Measurements from ENCODE around the gene PTPRT.

Gene PTPRT

DNA sequence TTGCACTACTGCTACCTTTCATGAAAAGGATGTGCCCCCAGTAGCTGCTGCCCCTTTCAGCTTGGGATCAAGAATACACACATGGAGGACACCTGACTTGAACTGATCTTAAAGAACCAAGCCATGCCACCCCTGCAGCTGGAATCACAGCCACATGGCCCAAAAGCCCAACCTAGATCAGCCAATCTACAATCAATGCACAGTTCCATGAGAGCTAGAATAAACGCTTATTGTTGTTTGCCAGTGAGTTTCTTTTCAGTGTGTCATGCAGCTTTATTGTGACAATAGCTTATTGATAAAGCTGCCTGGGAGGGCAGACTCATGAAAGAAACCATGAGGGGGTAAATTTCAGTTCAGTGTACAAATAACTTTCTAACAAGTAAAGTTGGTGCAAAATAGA is 397.7 kb downstream of the PTPRT start:
- TF ChIP-seq ZNF274 (IDR thresholded peaks at IDR 0.05; ENCODE audit: low read depth, low read length) = no peak
- H3K4me3 ChIP-seq (ENCODE audit: low read length) = no peak overlapping the region

- H3K4me3 ChIP-seq (ENCODE audit: low read length) = no peak overlapping the region
- TF ChIP-seq ZNF274 (IDR thresholded peaks at IDR 0.05; ENCODE audit: low read depth, low read length) = no peak
Measured at GRCh38 chr20:42790111-42790510, 399.6 kb downstream of the PTPRT start.

GRCh38 chr20:42788707-42789106 is 401.0 kb downstream of the PTPRT start:
- no peak for TF ChIP-seq ZNF274 (IDR thresholded peaks at IDR 0.05; ENCODE audit: low read depth, low read length)
- no peak overlapping the region for H3K4me3 ChIP-seq (ENCODE audit: low read length)

DNA sequence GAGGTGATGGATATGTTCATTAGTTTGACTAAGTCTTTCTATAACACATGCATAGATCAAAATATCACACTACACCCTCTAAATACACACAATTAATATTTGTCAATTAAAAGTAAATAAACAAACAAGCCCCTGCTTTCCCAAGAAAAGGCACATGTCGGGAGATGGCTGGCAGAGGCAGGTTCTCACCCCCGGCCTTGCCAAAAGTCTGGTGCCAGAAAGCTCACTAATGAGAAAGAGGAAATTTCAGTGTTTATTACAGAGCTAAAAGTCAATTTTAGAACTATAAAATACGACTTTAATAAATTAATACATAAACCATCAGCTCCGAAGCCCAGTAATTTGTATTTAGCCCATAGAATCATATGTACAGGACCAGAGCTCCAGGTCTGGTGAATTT is 404.7 kb downstream of the PTPRT start:
- H3K4me3 ChIP-seq (ENCODE audit: low read length) = no peak overlapping the region
- no peak for TF ChIP-seq ZNF274 (IDR thresholded peaks at IDR 0.05; ENCODE audit: low read depth, low read length)

GRCh38 chr20:42779216-42779615 is 410.5 kb downstream of the PTPRT start:
- no peak overlapping the region for H3K4me3 ChIP-seq (ENCODE audit: low read length)

DNA sequence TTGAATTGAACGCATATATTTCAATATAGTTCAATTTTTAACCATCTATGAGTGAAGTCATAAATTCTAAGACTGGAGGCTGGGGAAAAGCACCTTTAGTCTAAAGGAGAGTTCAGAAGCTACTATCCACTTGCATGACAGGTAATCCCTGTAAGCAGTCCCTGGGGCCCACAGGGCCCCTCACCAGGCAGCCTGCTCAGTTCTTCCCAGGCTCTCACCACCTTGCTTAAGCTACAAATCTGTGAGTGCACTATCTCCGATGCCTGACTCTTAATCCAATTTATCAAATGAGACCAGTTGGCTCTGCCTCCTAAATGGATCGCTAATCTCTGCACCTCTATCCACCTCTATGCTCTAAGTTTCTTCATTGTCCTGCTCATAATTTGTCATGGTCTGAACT is 413.8 kb downstream of the PTPRT start:
- H3K4me3 ChIP-seq (ENCODE audit: low read length) = no peak overlapping the region
- no peak for TF ChIP-seq ZNF274 (IDR thresholded peaks at IDR 0.05; ENCODE audit: low read depth, low read length)

More at GRCh38 chr20:42779216-42779615, 410.5 kb downstream of the PTPRT start:
- no peak for TF ChIP-seq ZNF274 (IDR thresholded peaks at IDR 0.05; ENCODE audit: low read depth, low read length)

DNA sequence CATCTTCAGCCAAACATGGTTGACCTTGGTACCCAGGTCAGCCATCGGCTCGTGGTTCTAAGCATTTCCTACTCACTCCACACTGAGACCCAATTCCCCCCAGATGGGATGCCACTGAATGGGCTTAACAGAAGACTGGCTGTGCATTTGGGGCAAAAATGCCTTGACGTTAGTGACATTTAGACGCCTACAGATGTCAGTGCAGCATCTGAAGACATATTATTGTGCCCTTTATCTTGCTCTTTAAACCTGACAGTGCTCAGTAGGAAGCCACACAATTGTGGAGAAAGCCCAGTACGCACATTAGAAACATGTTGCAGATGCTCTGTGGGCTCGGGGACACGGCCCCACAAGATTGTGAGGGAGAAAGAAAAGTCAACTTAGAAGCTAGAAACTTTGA is 414.7 kb downstream of the PTPRT start:
- TF ChIP-seq ZNF274 (IDR thresholded peaks at IDR 0.05; ENCODE audit: low read depth, low read length) = no peak

DNA sequence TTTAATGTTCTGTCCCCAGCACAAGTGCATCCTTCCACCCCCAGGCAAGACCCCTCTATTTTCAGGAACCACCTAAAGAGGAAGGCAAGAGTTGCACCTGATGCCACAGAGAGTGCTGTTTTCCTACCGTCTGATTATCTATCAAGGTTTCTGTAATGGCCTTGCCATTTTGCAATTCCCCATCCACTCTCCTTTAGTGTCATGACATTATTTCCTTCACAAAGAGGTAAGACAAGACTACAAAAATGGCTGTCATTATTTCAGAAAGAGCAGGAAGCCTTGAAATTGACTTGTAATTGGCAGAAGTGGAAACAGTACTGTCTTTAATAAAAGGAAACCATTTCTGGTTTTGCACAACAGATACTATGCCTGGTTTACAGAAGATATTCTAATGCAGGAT is 426.7 kb downstream of the PTPRT start:
- no peak for TF ChIP-seq ZNF274 (IDR thresholded peaks at IDR 0.05; ENCODE audit: low read depth, low read length)
- H3K4me3 ChIP-seq (ENCODE audit: low read length) = no peak overlapping the region

More for the DNA sequence above, 414.7 kb downstream of the PTPRT start:
- H3K4me3 ChIP-seq (ENCODE audit: low read length) = no peak overlapping the region

DNA sequence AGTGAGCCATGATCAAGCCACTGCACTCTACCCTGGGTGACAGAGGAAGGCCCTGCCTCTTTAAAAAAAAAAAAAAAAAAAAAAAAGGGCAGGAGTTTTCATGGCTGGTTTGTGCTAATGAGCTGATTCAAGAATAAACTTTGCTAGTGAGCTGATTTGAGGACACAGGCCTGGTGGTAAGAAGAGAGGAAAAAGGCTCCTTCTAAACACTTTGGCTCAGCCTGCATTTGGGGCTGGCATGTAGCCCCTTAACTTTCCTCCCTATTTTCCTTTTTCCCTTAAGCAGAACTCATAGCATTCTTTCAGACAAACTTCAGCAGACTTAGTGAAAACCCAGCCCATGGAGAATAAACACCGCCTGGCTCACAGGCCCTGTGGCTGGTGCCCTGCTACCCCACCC is 432.7 kb downstream of the PTPRT start:
- no peak for TF ChIP-seq ZNF274 (IDR thresholded peaks at IDR 0.05; ENCODE audit: low read depth, low read length)
- H3K4me3 ChIP-seq (ENCODE audit: low read length) = no peak overlapping the region

DNA sequence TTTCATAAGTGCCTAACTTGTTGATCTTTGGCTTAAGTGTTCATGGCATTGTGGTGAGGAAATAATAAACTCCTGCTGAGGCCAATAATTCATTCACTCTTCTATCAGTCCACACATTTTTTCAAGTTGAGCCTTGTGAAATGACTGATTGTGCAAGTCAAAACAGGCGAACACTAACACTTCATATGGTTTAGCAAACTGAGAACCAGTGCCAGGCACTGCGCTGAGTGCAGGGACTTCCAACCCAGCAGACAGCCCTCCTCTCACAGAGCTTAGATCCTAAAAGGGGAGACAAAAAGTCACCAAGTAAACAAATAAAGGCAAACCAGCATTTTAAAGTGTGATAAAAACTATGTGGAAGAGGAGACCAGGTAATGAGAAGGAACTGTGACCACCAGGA is 435.0 kb downstream of the PTPRT start:
- no peak overlapping the region for H3K4me3 ChIP-seq (ENCODE audit: low read length)
- no peak for TF ChIP-seq ZNF274 (IDR thresholded peaks at IDR 0.05; ENCODE audit: low read depth, low read length)

- TF ChIP-seq ZNF274 (IDR thresholded peaks at IDR 0.05; ENCODE audit: low read depth, low read length) = no peak
- no peak overlapping the region for H3K4me3 ChIP-seq (ENCODE audit: low read length)
Measured at GRCh38 chr20:42752620-42753019, 437.1 kb downstream of the PTPRT start.

GRCh38 chr20:42749556-42749955 is 440.1 kb downstream of the PTPRT start:
- no peak overlapping the region for H3K4me3 ChIP-seq (ENCODE audit: low read length)

GRCh38 chr20:42747765-42748411 is 441.8 kb downstream of the PTPRT start:
- H3K4me3 ChIP-seq (ENCODE audit: low read length) = no peak overlapping the region
- TF ChIP-seq ZNF274 (IDR thresholded peaks at IDR 0.05; ENCODE audit: low read depth, low read length) = no peak

More at GRCh38 chr20:42749556-42749955, 440.1 kb downstream of the PTPRT start:
- TF ChIP-seq ZNF274 (IDR thresholded peaks at IDR 0.05; ENCODE audit: low read depth, low read length) = no peak

DNA sequence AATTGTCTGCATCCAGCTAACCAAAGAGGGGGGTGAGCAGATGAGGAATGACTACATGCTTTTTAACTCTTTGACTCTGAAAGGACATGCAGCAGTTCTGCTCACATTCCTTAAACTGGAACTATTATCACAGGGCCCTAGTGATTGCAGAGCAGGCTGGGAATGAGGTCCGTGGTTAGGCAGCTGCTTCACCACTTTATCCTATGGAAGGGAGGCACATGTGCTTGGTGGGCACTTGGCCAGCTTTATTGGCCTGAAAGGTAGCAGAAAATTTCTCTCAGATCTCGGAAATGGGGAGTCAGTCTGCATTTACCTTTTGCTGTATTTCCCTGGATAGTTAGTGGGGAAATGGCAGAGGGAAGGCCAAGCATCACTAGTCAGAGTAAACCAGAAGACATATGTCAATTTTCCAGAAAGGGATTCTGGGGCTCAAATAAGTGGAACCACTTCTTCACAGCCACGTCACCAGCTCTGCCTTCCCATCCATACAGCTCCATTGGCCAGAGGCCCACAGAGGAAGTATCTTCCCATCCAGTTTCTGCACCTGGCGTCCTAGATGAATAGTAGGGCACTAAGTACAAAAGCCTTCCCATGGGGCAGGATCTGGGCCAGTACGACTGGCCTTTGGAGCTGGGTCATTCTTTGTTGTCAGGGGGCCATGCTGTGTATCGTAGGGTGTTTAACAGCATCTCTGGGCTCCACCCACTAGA is 444.8 kb downstream of the PTPRT start:
- H3K4me3 ChIP-seq (ENCODE audit: low read length) = no peak overlapping the region
- no peak for TF ChIP-seq ZNF274 (IDR thresholded peaks at IDR 0.05; ENCODE audit: low read depth, low read length)

GRCh38 chr20:42742926-42743325 is 446.8 kb downstream of the PTPRT start:
- no peak overlapping the region for H3K4me3 ChIP-seq (ENCODE audit: low read length)
- TF ChIP-seq ZNF274 (IDR thresholded peaks at IDR 0.05; ENCODE audit: low read depth, low read length) = no peak
